Urinary bladder (tissue), 4 donors: ENCODE measurements around the gene TBRG4. TPM values are rescaled to one million over a fixed set of nuclear protein-coding genes. Genes with fewer than 3 reads are reported as not detected.

Experiments
- DNase-seq: peaks from one replicate; pipeline ENCODE4 v3.0.0-alpha.2; 2015; ENCODE audit errors: extremely low spot score
- H3K27ac ChIP-seq: one replicate; pipeline ENCODE4 v1.5.1; 2013; ENCODE audit warnings: low read depth, mild to moderate bottlenecking, moderate library complexity
- H3K36me3 ChIP-seq: one replicate; pipeline ENCODE4 v1.6.1; 2013; ENCODE audit warnings: mild to moderate bottlenecking, moderate library complexity; ENCODE audit not compliant: insufficient read depth
- H3K4me1 ChIP-seq: one replicate; pipeline ENCODE4 v1.6.1; 2013; ENCODE audit warnings: mild to moderate bottlenecking, moderate library complexity; ENCODE audit not compliant: insufficient read depth
- H3K4me3 ChIP-seq: one replicate; pipeline ENCODE4 v1.5.1; 2013; ENCODE audit warnings: low read depth, low read length
- WGBS: extraction: QIAGEN DNeasy Blood & Tissue Kit; methylation state at CpG from one replicate; pipeline ENCODE4 v1.1.7; 2013; 5-methylcytosine and 5-hydroxymethylcytosine counted together
- polyA plus RNA-seq: library from polyadenylated mRNA; stranded (reverse); fragments of 200-250 nt; gene quantifications from one replicate; pipeline ENCODE4 v1.2.3, GENCODE V29; 2013
- total RNA-seq: library from RNA; depleted of rRNA; stranded (reverse); fragments of >200 nt; gene quantifications from one replicate; pipeline ENCODE4 v1.2.3, GENCODE V29; 2014
- donor health status: healthy with polysubstance abuse.
- donor health status: healthy.

TBRG4 gene
- total and polyA plus RNA-seq, 2 donors, result 41.6 to 56.5 TPM

- Histone ChIP-seq H3K36me3 (no peaks in the 10 kb centered on the region), H3K27ac (no peak overlapping the region), H3K4me3 (no peak overlapping the region), H3K4me1 (no peaks in the 10 kb centered on the region)
- 76% methylated on average over 9 of the region's 9 CpGs for WGBS
- DNase-seq, result no peak
Measured at GRCh38 chr7:45151131-45151684, 39.7 kb upstream of the TBRG4 start.

DNA sequence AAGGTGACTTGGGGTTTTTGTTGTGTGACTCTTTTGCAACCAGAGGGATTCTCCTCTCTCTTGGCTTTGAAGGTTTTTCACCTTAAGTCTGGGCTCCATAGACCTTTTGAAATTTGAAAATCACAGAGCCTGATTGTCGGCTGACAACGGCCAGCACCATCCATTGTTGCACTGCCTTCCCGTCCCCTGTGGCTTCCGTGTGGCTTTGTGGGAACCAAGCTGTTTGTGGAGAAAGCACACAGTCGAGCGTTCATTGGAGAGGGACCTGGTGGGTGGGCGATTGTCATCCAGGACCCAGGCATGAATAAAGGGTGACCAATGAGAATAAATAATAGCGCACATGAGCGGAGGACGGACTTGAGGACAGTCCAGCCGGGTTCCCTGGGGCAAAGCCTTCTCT, 38.7 kb upstream of the TBRG4 start:
- DNase-seq, result no peak
- Histone ChIP-seq H3K27ac (no peak overlapping the region), H3K4me3 (no peak overlapping the region), H3K4me1 (no peaks in the 10 kb centered on the region), H3K36me3 (no peaks in the 10 kb centered on the region)
- WGBS, result 83% methylated on average over 11 of the region's 11 CpGs

- Histone ChIP-seq H3K4me1 (no peaks in the 10 kb centered on the region), H3K27ac (no peak overlapping the region), H3K36me3 (no peaks in the 10 kb centered on the region), H3K4me3 (no peak overlapping the region)
- 78% methylated on average over 5 of the region's 5 CpGs for WGBS
- DNase-seq, result no peak
Measured at GRCh38 chr7:45149606-45150005, 38.1 kb upstream of the TBRG4 start.

DNA sequence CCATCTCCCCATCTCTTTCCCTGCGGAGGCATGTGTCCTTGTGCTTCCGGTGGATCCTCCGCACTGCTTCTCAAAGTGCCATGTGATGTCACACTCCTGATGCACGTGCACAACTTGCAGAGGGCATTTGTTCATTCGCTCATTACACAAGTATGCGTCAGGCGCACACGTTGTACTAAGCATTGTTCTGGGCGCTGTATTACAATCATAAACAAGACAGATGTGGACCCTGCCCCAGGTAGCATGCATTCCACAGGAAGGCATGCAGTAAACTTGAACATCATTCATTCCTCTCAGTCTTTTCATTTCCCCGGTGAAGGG, 37.1 kb upstream of the TBRG4 start:
- Histone ChIP-seq H3K27ac (no peak overlapping the region), H3K36me3 (no peaks in the 10 kb centered on the region), H3K4me1 (no peaks in the 10 kb centered on the region), H3K4me3 (no peak overlapping the region)
- WGBS, result 79% methylated on average over 10 of the region's 10 CpGs
- no peak for DNase-seq

GRCh38 chr7:45147858-45148652, 36.6 kb upstream of the TBRG4 start:
- Histone ChIP-seq H3K36me3 (no peaks in the 10 kb centered on the region), H3K27ac (no peak overlapping the region), H3K4me3 (no peak overlapping the region), H3K4me1 (no peaks in the 10 kb centered on the region)
- DNase-seq, result no peak
- WGBS, result 57% methylated on average over 32 of the region's 32 CpGs

GRCh38 chr7:45146531-45147379, 35.3 kb upstream of the TBRG4 start:
- H3K4me3 ChIP-seq, result no peak overlapping the region
- H3K36me3 ChIP-seq, result no peaks in the 10 kb centered on the region
- no peaks in the 10 kb centered on the region for H3K4me1 ChIP-seq
- no peak overlapping the region for H3K27ac ChIP-seq
- 78% methylated on average over 19 of the region's 19 CpGs for WGBS
- no peak for DNase-seq

DNA sequence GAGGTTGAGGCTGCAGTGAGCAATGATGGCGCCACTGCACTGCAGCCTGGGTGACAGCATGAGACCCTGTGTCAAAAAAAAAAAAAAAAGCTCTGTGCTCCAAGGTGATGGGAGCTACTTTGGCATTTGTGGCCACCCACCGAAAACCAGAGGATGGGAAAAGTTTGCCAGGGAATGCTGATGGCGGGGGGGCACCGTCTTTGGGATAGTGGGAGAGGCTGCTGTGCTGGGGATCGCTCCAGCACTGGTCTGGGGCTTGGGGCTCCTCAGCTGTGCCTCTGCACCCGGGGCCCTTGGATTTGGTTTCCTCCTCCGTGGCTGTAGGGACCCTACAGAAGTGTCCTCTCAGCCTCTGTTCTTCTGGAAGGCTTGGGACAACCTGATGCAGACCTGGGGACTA, 34.4 kb upstream of the TBRG4 start:
- DNase-seq, result no peak
- Histone ChIP-seq H3K4me3 (no peak overlapping the region), H3K4me1 (no peaks in the 10 kb centered on the region), H3K27ac (no peak overlapping the region), H3K36me3 (no peaks in the 10 kb centered on the region)
- 86% methylated on average over 7 of the region's 7 CpGs for WGBS

- Histone ChIP-seq H3K27ac (no peak overlapping the region), H3K4me1 (no peaks in the 10 kb centered on the region), H3K36me3 (no peaks in the 10 kb centered on the region), H3K4me3 (no peak overlapping the region)
- WGBS, result 92% methylated on average over 4 of the region's 4 CpGs
- no peak for DNase-seq
Measured at GRCh38 chr7:45143616-45144015, 32.1 kb upstream of the TBRG4 start.

- WGBS, result 73% methylated on average over 4 of the region's 4 CpGs
- no peaks in the 10 kb centered on the region for H3K4me1 ChIP-seq
- DNase-seq, result no peak
- no peak overlapping the region for H3K4me3 ChIP-seq
- no peak overlapping the region for H3K27ac ChIP-seq
- no peaks in the 10 kb centered on the region for H3K36me3 ChIP-seq
Measured at GRCh38 chr7:45140827-45141226, 29.3 kb upstream of the TBRG4 start.

DNA sequence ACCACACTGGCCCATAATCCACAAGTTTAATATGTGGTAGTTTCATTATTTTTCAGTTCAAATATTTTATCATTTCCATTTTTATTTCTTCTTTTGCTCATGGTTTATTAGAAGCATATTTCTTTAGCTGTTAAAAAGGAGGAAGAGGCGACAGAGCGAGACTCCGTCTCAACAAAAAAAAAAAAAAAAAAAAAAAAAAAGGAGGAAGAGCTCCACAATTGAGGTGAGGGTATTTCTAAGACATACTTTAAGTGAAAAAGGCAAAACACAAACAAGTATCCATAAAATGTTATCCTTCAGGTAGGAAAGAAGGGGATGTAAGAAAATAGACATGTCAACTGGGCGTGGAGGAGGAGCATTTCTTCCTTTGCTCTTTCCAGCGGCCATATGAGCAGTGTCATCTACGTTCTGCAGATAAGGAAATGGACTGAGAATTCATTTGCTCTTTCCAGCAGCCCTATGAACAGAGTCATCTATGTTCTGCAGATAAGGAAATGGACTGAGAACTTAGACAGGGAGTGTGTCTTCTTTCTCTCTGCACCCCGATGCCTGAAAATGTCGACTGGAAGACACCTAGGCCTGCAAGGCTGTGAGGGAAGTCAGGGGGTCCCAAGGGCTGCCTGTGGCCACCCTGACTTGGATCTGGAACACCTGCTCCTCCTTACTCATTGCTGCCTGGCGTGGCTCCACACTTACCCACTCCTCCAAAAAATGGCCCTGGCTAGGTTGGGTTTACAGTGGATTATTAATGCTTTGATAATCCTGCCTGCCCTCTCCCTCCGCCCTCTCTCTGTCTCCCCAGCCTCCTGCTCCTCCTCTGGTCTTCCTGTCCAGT, 27.2 kb upstream of the TBRG4 start:
- no peaks in the 10 kb centered on the region for H3K4me1 ChIP-seq
- 64% methylated on average over 10 of the region's 10 CpGs for WGBS
- DNase-seq, result no peak
- no peak overlapping the region for H3K4me3 ChIP-seq
- H3K27ac ChIP-seq, result no peak overlapping the region
- H3K36me3 ChIP-seq, result no peaks in the 10 kb centered on the region

DNA sequence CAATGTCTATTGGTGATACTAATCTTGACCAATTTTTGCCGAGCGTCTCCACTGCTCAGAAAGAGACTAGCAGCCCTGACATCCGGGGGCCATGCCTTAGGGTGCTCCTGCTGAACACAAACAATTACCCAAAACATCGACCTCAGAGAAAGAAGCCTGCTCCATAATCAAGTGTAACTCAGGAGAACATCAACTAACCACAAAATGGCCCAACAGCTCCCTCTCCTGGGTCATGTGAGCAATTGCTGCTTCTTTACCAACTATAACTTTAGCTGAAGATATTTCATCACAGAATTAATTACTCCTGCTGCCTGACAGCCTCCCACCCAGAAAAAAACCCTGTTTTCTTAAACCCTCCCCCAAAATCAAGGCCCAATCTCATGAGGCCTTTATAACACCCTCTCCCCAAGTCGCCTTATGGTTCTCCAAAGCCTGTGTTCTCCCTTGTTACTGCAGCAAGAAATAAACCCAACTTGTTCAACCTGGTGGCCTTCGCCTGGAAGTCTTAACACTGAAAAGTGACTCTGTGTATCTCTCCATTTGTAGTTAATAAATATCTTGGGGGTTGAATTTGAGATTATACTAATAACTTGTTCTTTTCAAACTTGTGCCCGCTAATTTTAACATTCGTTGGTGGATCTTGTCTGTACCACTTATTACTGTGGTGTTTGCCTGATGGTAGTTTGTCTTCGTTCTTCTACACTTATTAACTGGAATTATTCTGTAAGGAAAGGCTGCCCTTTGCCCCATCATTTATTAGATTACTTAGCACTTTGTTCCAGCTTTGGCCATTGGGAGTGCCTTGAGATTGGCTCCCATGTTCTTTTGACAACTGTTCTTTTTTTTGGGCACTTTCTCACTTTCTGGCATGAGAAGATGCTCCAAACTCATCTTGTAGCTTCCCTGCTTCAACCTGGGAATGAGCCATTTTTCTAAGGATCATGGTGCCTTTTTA, 24.9 kb upstream of the TBRG4 start:
- Histone ChIP-seq H3K27ac (no peak overlapping the region), H3K4me3 (no peak overlapping the region), H3K4me1 (no peaks in the 10 kb centered on the region), H3K36me3 (no peaks in the 10 kb centered on the region)
- WGBS, result 44% methylated on average over 9 of the region's 9 CpGs
- peak; percentile 29 for DNase-seq

GRCh38 chr7:45133877-45134276, 22.4 kb upstream of the TBRG4 start:
- DNase-seq, result no peak
- no peaks in the 10 kb centered on the region for H3K36me3 ChIP-seq
- H3K27ac ChIP-seq, result no peak overlapping the region
- H3K4me3 ChIP-seq, result no peak overlapping the region
- H3K4me1 ChIP-seq, result no peaks in the 10 kb centered on the region
- WGBS, result 89% methylated on average over 7 of the region's 7 CpGs
